Neural progenitor cell (in vitro differentiated cells): ENCODE data around the gene SLC4A2.

Experiments
- CTCF ChIP-seq: fragments of 200-600 bp; sonication (generic); IDR thresholded peaks from 2 replicates; pipeline ENCODE4 v1.5.1; 2017; ENCODE audit warnings: antibody characterized with exemption, mild to moderate bottlenecking
- EZH2 ChIP-seq: fragments of 200-600 bp; sonication (generic); IDR thresholded peaks from 2 replicates; pipeline ENCODE4 v1.6.1; 2017; ENCODE audit warnings: antibody characterized with exemption, mild to moderate bottlenecking, moderate library complexity

- TF ChIP-seq CTCF (no peak), EZH2 (no peak)
Observed at GRCh38 chr7:151110236-151110940, 51.0 kb downstream of the SLC4A2 start.
